ENCODE data around the gene ZBTB21.

GRCh38 chr21:41957991-41958766, 52.0 kb downstream of the ZBTB21 start:
- TF ChIP-seq CTCF (conservative IDR thresholded peaks at IDR 0.05 in 1 of 2, IDR thresholded peaks at IDR 0.05 in 1 of 2; ENCODE audit: low read depth in 1 of 2, low read length in 2 of 2) (peak; percentile 20 to 33), EZH2 (IDR thresholded peaks at IDR 0.05; ENCODE audit: low read length, missing control alignments) (no peak)
